Measurements from ENCODE around the gene HMGB4. TPM values are rescaled to one million over a fixed set of nuclear protein-coding genes. Genes with fewer than 3 reads are reported as not detected.

The HMGB4 gene
- total and polyA plus RNA-seq, 2 donors (not counting 1 experiment from before 2014, with no cell fraction given): not detected

DNA sequence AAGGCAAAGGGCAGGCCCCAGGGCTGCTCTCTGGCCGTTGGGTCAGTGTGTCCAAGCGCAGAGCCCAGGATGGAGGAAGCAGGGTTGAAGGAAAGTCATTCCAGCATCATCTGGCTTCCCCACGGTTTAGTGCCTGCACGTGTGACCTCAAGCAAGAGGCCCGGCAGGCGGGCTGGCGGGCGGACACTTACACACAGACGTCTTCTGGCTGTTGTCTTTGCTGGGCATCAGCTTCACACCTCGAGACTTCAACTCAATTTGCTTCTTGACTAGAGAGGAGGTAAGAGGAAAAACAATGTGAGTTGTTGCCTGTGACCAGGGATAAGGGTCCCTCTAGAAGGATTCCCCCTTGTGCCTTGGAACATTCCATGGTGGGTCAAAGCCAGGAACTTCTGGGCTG is 38.4 kb upstream of the HMGB4 start:
- Histone ChIP-seq H3K4me1 (ENCODE audit: control insufficient read depth, extremely low read depth, insufficient read depth, low read length) (no peaks in the 10 kb centered on the region), H3K4me3 (replicated peaks in 1 of 4; ENCODE audit: control extremely low read depth in 1 of 4, insufficient read depth in 1 of 4, low read depth in 3 of 4, low read length in 4 of 4) (no peak overlapping the region), H3K9ac (ENCODE audit: insufficient read depth, low read length) (no peak overlapping the region), H2AFZ (ENCODE audit: low read length) (no peak overlapping the region), H3K27me3 (ENCODE audit: control insufficient read depth, insufficient read depth, low read length) (no peaks in the 10 kb centered on the region), H4K20me1 (ENCODE audit: control insufficient read depth, extremely low read depth, insufficient read depth, low read length) (no peaks in the 10 kb centered on the region), H3K36me3 (ENCODE audit: control insufficient read depth, insufficient read depth, low read length) (no peaks in the 10 kb centered on the region), H3K9me3 (ENCODE audit: control insufficient read depth, insufficient read depth, low read depth, low read length) (no peaks in the 10 kb centered on the region), H3K4me2 (ENCODE audit: extremely low read depth, insufficient read depth, low read length) (no peak overlapping the region), H3K27ac (ENCODE audit: insufficient read depth, low read length) (no peak overlapping the region), H3K79me2 (ENCODE audit: control insufficient read depth, insufficient read depth, low read length) (no peaks in the 10 kb centered on the region)
- no peak for DNase-seq (ENCODE audit: low read depth in 2 of 2)
- no peak for TF ChIP-seq EZH2 (IDR thresholded peaks at IDR 0.05; ENCODE audit: low read length, missing control alignments)
- TF ChIP-seq, protein P1, sequence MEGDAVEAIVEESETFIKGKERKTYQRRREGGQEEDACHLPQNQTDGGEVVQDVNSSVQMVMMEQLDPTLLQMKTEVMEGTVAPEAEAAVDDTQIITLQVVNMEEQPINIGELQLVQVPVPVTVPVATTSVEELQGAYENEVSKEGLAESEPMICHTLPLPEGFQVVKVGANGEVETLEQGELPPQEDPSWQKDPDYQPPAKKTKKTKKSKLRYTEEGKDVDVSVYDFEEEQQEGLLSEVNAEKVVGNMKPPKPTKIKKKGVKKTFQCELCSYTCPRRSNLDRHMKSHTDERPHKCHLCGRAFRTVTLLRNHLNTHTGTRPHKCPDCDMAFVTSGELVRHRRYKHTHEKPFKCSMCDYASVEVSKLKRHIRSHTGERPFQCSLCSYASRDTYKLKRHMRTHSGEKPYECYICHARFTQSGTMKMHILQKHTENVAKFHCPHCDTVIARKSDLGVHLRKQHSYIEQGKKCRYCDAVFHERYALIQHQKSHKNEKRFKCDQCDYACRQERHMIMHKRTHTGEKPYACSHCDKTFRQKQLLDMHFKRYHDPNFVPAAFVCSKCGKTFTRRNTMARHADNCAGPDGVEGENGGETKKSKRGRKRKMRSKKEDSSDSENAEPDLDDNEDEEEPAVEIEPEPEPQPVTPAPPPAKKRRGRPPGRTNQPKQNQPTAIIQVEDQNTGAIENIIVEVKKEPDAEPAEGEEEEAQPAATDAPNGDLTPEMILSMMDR (conservative IDR thresholded peaks at IDR 0.05 in 1 of 2, IDR thresholded peaks at IDR 0.05 in 1 of 2; ENCODE audit: low read depth in 1 of 2, low read length in 2 of 2): no peak

DNA sequence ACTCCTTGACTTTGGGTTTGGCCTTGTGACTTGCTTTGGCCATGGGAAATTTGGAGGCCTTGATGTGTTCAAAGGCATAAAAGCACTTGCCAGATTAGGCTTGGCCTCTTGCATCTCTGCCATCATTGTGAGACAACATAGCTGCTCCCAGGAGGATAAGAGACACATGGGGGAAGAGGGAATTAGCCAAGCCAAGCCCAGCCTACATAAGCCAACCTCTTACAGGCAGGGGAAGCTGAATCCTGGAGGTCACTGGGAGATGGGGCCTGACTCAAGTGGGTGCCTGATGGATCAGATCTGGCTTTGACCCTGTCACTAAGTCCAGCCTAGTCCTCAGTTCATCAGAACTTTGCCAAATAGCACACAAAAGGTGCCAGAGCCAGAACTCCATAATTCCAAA is 37.6 kb upstream of the HMGB4 start:
- Histone ChIP-seq H3K36me3 (ENCODE audit: control insufficient read depth, insufficient read depth, low read length) (no peaks in the 10 kb centered on the region), H3K4me3 (replicated peaks in 1 of 4; ENCODE audit: control extremely low read depth in 1 of 4, insufficient read depth in 1 of 4, low read depth in 3 of 4, low read length in 4 of 4) (no peak overlapping the region), H2AFZ (ENCODE audit: low read length) (no peak overlapping the region), H3K4me2 (ENCODE audit: extremely low read depth, insufficient read depth, low read length) (no peak overlapping the region), H4K20me1 (ENCODE audit: control insufficient read depth, extremely low read depth, insufficient read depth, low read length) (no peaks in the 10 kb centered on the region), H3K4me1 (ENCODE audit: control insufficient read depth, extremely low read depth, insufficient read depth, low read length) (no peaks in the 10 kb centered on the region), H3K27me3 (ENCODE audit: control insufficient read depth, insufficient read depth, low read length) (no peaks in the 10 kb centered on the region), H3K27ac (ENCODE audit: insufficient read depth, low read length) (no peak overlapping the region), H3K9ac (ENCODE audit: insufficient read depth, low read length) (no peak overlapping the region), H3K9me3 (ENCODE audit: control insufficient read depth, insufficient read depth, low read depth, low read length) (no peaks in the 10 kb centered on the region), H3K79me2 (ENCODE audit: control insufficient read depth, insufficient read depth, low read length) (no peaks in the 10 kb centered on the region)
- no peak for DNase-seq (ENCODE audit: low read depth in 2 of 2)
- TF ChIP-seq, protein P1 (conservative IDR thresholded peaks at IDR 0.05 in 1 of 2, IDR thresholded peaks at IDR 0.05 in 1 of 2; ENCODE audit: low read depth in 1 of 2, low read length in 2 of 2): no peak
- no peak for TF ChIP-seq EZH2 (IDR thresholded peaks at IDR 0.05; ENCODE audit: low read length, missing control alignments)

DNA sequence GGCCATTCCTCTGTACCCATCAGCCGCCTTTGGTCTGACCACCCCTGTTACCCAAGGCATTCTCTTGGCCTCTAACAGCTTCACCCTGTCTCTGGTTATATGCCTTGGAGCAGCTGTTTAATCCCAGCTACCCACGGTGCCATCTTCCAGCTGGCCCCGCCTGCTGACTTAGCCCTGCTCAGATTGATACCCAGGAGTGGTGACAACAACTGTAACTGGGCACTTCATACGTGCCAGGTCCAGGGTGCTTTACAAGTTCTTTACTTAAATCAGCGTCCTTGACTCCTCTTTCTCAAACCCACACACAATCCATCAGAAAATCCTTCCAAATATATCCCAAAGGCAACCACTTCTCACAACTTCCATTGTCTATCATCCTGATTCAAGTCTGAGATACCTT is 37.2 kb upstream of the HMGB4 start:
- no peak for DNase-seq (ENCODE audit: low read depth in 2 of 2)
- H3K4me1 ChIP-seq (ENCODE audit: control insufficient read depth, extremely low read depth, insufficient read depth, low read length): no peaks in the 10 kb centered on the region
- no peaks in the 10 kb centered on the region for H3K79me2 ChIP-seq (ENCODE audit: control insufficient read depth, insufficient read depth, low read length)
- H3K9ac ChIP-seq (ENCODE audit: insufficient read depth, low read length): no peak overlapping the region
- no peaks in the 10 kb centered on the region for H3K27me3 ChIP-seq (ENCODE audit: control insufficient read depth, insufficient read depth, low read length)
- H3K4me3 ChIP-seq (replicated peaks in 1 of 4; ENCODE audit: control extremely low read depth in 1 of 4, insufficient read depth in 1 of 4, low read depth in 3 of 4, low read length in 4 of 4): no peak overlapping the region
- H4K20me1 ChIP-seq (ENCODE audit: control insufficient read depth, extremely low read depth, insufficient read depth, low read length): no peaks in the 10 kb centered on the region
- H3K4me2 ChIP-seq (ENCODE audit: extremely low read depth, insufficient read depth, low read length): no peak overlapping the region
- no peak overlapping the region for H3K27ac ChIP-seq (ENCODE audit: insufficient read depth, low read length)
- no peaks in the 10 kb centered on the region for H3K9me3 ChIP-seq (ENCODE audit: control insufficient read depth, insufficient read depth, low read depth, low read length)
- TF ChIP-seq EZH2 (IDR thresholded peaks at IDR 0.05; ENCODE audit: low read length, missing control alignments): no peak
- TF ChIP-seq, protein P1 (conservative IDR thresholded peaks at IDR 0.05 in 1 of 2, IDR thresholded peaks at IDR 0.05 in 1 of 2; ENCODE audit: low read depth in 1 of 2, low read length in 2 of 2): no peak
- no peak overlapping the region for H2AFZ ChIP-seq (ENCODE audit: low read length)
- H3K36me3 ChIP-seq (ENCODE audit: control insufficient read depth, insufficient read depth, low read length): no peaks in the 10 kb centered on the region
